H1 (cell line): ENCODE results near the gene CEP128. TPM values are rescaled to one million over a fixed set of nuclear protein-coding genes. Genes with fewer than 3 reads are reported as not detected.

Experiments used
- CTCF ChIA-PET: fragments of 300-600 bp; sonication (Branson Sonifier 250); formaldehyde crosslinking; loops from one replicate; lab custom pipeline; 2021; ENCODE audit not compliant: partially characterized antibody; lab: Charles Lee
- POLR2A ChIA-PET: fragments of 300-600 bp; sonication (Branson Sonifier 250); formaldehyde crosslinking; loops from one replicate; lab custom pipeline; 2021; ENCODE audit warnings: inconsistent platforms; ENCODE audit not compliant: partially characterized antibody; lab: Charles Lee
- DNase-seq, 2 experiments: peaks; one replicate each; pipeline versions ENCODE4 v3.0.0 to v3.0.0-alpha.2; 2010 to 2022; ENCODE audit warnings: low spot score in 2 of 2, low read depth in 1 of 2, mixed read lengths in 1 of 2
- FAIRE-seq: peaks from 2 replicates; lab custom pipeline; 2011; peaks lifted over from hg19 to GRCh38; lab: Jason Lieb, UNC
- H2AFZ ChIP-seq: 2 replicates; pipeline ENCODE4 v1.8.1; 2012; ENCODE audit warnings: low read length, inconsistent platforms
- H2AK5ac ChIP-seq: 2 replicates; pipeline ENCODE4 v1.6.1; 2013; ENCODE audit warnings: low read depth, low read length
- H2BK120ac ChIP-seq: replicated peaks from 2 replicates; pipeline ENCODE3; 2013; ENCODE audit warnings: low read depth, low read length, inconsistent platforms
- H2BK12ac ChIP-seq: 2 replicates; pipeline ENCODE4 v1.6.1; 2013; ENCODE audit warnings: low read depth, low read length
- H2BK15ac ChIP-seq: 2 replicates; pipeline ENCODE4 v1.6.1; 2013; ENCODE audit warnings: low read length
- H2BK20ac ChIP-seq: 2 replicates; pipeline ENCODE4 v1.6.1; 2013; ENCODE audit warnings: low read length
- H2BK5ac ChIP-seq: 2 replicates; pipeline ENCODE4 v1.6.1; 2013; ENCODE audit warnings: low read depth, low read length
- H3K14ac ChIP-seq: 2 replicates; pipeline ENCODE4 v1.6.1; 2013; ENCODE audit warnings: inconsistent platforms; ENCODE audit not compliant: insufficient read length
- H3K18ac ChIP-seq: 2 replicates; pipeline ENCODE4 v1.6.1; 2013; ENCODE audit warnings: low read length; ENCODE audit errors: extremely low read depth
- H3K23ac ChIP-seq: 2 replicates; pipeline ENCODE4 v1.6.1; 2013; ENCODE audit warnings: inconsistent platforms; ENCODE audit not compliant: insufficient read length
- H3K23me2 ChIP-seq: 2 replicates; pipeline ENCODE4 v1.6.1; 2013; ENCODE audit warnings: low read depth, low read length
- H3K27ac ChIP-seq: 2 replicates; pipeline ENCODE4 v1.6.1; 2011; ENCODE audit warnings: low read depth, low read length, inconsistent platforms
- H3K27me3 ChIP-seq, 4 experiments: replicated peaks in 1 of 4; 1 replicate in 1 of 4; 2 replicates in 3 of 4; pipeline versions ENCODE4 v1.6.1 to v1.8.1; 2011 to 2013; ENCODE audit warnings: low read length in 3 of 4, mild to moderate bottlenecking in 3 of 4, inconsistent platforms in 2 of 4, mixed read lengths in 2 of 4, moderate library complexity in 1 of 4; ENCODE audit not compliant: control insufficient read depth in 3 of 4, insufficient read depth in 3 of 4; ENCODE audit errors: extremely low read depth in 1 of 4
- H3K36me3 ChIP-seq, 4 experiments: 2 replicates each; pipeline versions ENCODE4 v1.6.1 to v1.8.1; 2011 to 2013; ENCODE audit warnings: mild to moderate bottlenecking in 4 of 4, low read length in 3 of 4, moderate library complexity in 2 of 4, control low read depth in 1 of 4, inconsistent platforms in 1 of 4; ENCODE audit not compliant: insufficient read depth in 4 of 4, control insufficient read depth in 2 of 4
- H3K4ac ChIP-seq: replicated peaks from 2 replicates; pipeline ENCODE3; 2013; ENCODE audit warnings: low read length, low read depth, mixed read lengths, inconsistent platforms; ENCODE audit not compliant: insufficient read length
- H3K4me1 ChIP-seq, 4 experiments: replicated peaks in 1 of 4; 1 replicate in 1 of 4; 2 replicates in 3 of 4; pipeline versions ENCODE4 v1.6.1 to v1.8.1; 2011 to 2013; ENCODE audit warnings: low read length in 3 of 4, inconsistent platforms in 2 of 4, mixed read lengths in 1 of 4; ENCODE audit not compliant: insufficient read depth in 4 of 4, control insufficient read depth in 3 of 4
- H3K4me2 ChIP-seq, 2 experiments: 2 replicates each; pipeline versions ENCODE4 v1.6.1 to v1.8.1; 2011 to 2013; ENCODE audit warnings: low read depth in 2 of 2, low read length in 2 of 2, control low read depth in 1 of 2, inconsistent platforms in 1 of 2, mild to moderate bottlenecking in 1 of 2; ENCODE audit not compliant: insufficient read depth in 1 of 2
- H3K4me3 ChIP-seq, 4 experiments: fragments of 200-600, 300-600 bp in 1 of 4; sonication (generic), shearing (Covaris generic), sonication (Bioruptor Twin) in 1 of 4; 2 replicates each; pipeline versions ENCODE4 v1.5.1 to v1.8.1; 2011 to 2016; ENCODE audit warnings: low read length in 4 of 4, low read depth in 3 of 4, control low read depth in 2 of 4, inconsistent platforms in 2 of 4, mild to moderate bottlenecking in 2 of 4, mixed read lengths in 1 of 4, moderate library complexity in 1 of 4; ENCODE audit not compliant: insufficient read depth in 2 of 4; ENCODE audit errors: extremely low read depth in 1 of 4
- H3K56ac ChIP-seq: replicated peaks from 2 replicates; pipeline ENCODE3; 2013; ENCODE audit warnings: low read depth, mild to moderate bottlenecking, mixed read lengths, low read length, inconsistent platforms; ENCODE audit not compliant: insufficient read length
- H3K79me1 ChIP-seq: 2 replicates; pipeline ENCODE4 v1.6.1; 2013; ENCODE audit warnings: low read depth, low read length, control low read depth
- H3K79me2 ChIP-seq, 2 experiments: 2 replicates each; pipeline versions ENCODE4 v1.6.1 to v1.8.1; 2012 to 2013; ENCODE audit warnings: low read length in 2 of 2, mild to moderate bottlenecking in 2 of 2, inconsistent platforms in 1 of 2; ENCODE audit not compliant: insufficient read depth in 2 of 2, control insufficient read depth in 1 of 2
- H3K9ac ChIP-seq, 4 experiments: replicated peaks in 1 of 4; 1 replicate in 1 of 4; 2 replicates in 3 of 4; pipeline versions ENCODE4 v1.6.1 to v1.8.1; 2011 to 2013; ENCODE audit warnings: low read depth in 3 of 4, low read length in 3 of 4, control low read depth in 2 of 4, mild to moderate bottlenecking in 2 of 4, moderate library complexity in 2 of 4, inconsistent platforms in 1 of 4; ENCODE audit errors: extremely low read depth in 1 of 4
- H3K9me3 ChIP-seq, 2 experiments: 2 replicates each; pipeline versions ENCODE4 v1.6.1 to v1.8.1; 2012 to 2013; ENCODE audit warnings: mild to moderate bottlenecking in 2 of 2, moderate library complexity in 2 of 2, control low read depth in 1 of 2, inconsistent platforms in 1 of 2, low read depth in 1 of 2, low read length in 1 of 2, mixed read lengths in 1 of 2; ENCODE audit not compliant: insufficient read depth in 2 of 2
- H4K20me1 ChIP-seq, 2 experiments: replicated peaks in 1 of 2; 2 replicates each; pipeline versions ENCODE3 to v1.8.1; 2011 to 2013; ENCODE audit warnings: inconsistent platforms in 2 of 2, low read length in 2 of 2, mild to moderate bottlenecking in 1 of 2; ENCODE audit not compliant: insufficient read depth in 2 of 2, control insufficient read depth in 1 of 2
- H4K5ac ChIP-seq: 2 replicates; pipeline ENCODE4 v1.6.1; 2013; ENCODE audit warnings: low read length, low read depth, mixed read lengths, inconsistent platforms; ENCODE audit not compliant: insufficient read length
- H4K8ac ChIP-seq: 2 replicates; pipeline ENCODE4 v1.8.0; 2013; ENCODE audit warnings: mild to moderate bottlenecking, moderate library complexity, low read length, inconsistent platforms; ENCODE audit not compliant: insufficient read depth; ENCODE audit errors: extremely low read depth
- H4K91ac ChIP-seq: replicated peaks from 2 replicates; pipeline ENCODE3; 2013; ENCODE audit warnings: low read length, mixed read lengths, inconsistent platforms; ENCODE audit not compliant: insufficient read length
- CBX8 ChIP-seq: fragments of 300-800, 300-1000 bp; sonication (generic); IDR thresholded peaks from 2 replicates; pipeline ENCODE4 v1.7.1; 2016; ENCODE audit warnings: low read depth, low read length, borderline replicate concordance
- CEBPB ChIP-seq: IDR thresholded peaks from 2 replicates; pipeline ENCODE4 v1.6.1; 2012; ENCODE audit warnings: low read depth, low read length
- CHD1 ChIP-seq: IDR thresholded peaks from 2 replicates; pipeline ENCODE4 v1.6.1; 2012; ENCODE audit warnings: low read depth, low read length, improper control_type of control experiment
- CHD2 ChIP-seq: IDR thresholded peaks from 2 replicates; pipeline ENCODE4 v1.6.1; 2012; ENCODE audit warnings: low read length, improper control_type of control experiment
- CTBP2 ChIP-seq: IDR thresholded peaks from 2 replicates; pipeline ENCODE4 v1.7.0; 2011; ENCODE audit warnings: borderline replicate concordance, mild to moderate bottlenecking, moderate library complexity, mixed read lengths, low read length; ENCODE audit not compliant: insufficient read depth, insufficient read length
- EZH2 ChIP-seq: fragments of 200-600 bp; sonication (generic); IDR thresholded peaks from 2 replicates; pipeline ENCODE4 v1.7.1; 2012; ENCODE audit warnings: low read depth, mild to moderate bottlenecking, moderate library complexity, low read length, inconsistent platforms; ENCODE audit not compliant: severe bottlenecking
- HDAC6 ChIP-seq: IDR thresholded peaks from one replicate; pipeline ENCODE4 v1.7.1; 2012; ENCODE audit warnings: low read depth, mild to moderate bottlenecking, inconsistent platforms, low read length, moderate library complexity
- NANOG ChIP-seq: IDR thresholded peaks from 2 replicates; pipeline ENCODE4 v1.6.1; 2011; ENCODE audit warnings: low read length, low read depth, mild to moderate bottlenecking, inconsistent platforms; ENCODE audit not compliant: insufficient read depth, poor library complexity, severe bottlenecking
- POLR2AphosphoS5 ChIP-seq: IDR thresholded peaks from 2 replicates; pipeline ENCODE4 v1.6.1; 2011; ENCODE audit warnings: low read depth, low read length
- POU5F1 ChIP-seq: IDR thresholded peaks from 2 replicates; pipeline ENCODE4 v1.6.1; 2011; ENCODE audit warnings: low read depth, mild to moderate bottlenecking, low read length, moderate library complexity
- SIRT6 ChIP-seq: IDR thresholded peaks from one replicate; pipeline ENCODE4 v1.7.1; 2012; ENCODE audit warnings: low read length, inconsistent platforms
- SP4 ChIP-seq: IDR thresholded peaks from 2 replicates; pipeline ENCODE4 v1.6.1; 2012; ENCODE audit warnings: low read length, inconsistent platforms
- SRF ChIP-seq: IDR thresholded peaks from 2 replicates; pipeline ENCODE4 v1.6.1; 2011; ENCODE audit warnings: mild to moderate bottlenecking, low read depth, low read length, moderate library complexity
- TBP ChIP-seq: IDR thresholded peaks from 2 replicates; pipeline ENCODE4 v1.6.1; 2011; ENCODE audit warnings: low read depth, low read length, improper control_type of control experiment
- WGBS, 2 experiments: shearing (Covaris generic) in 1 of 2; methylation state at CpG; one replicate each; pipeline versions ENCODE4 v1.1.6 to v1.1.7; 2013 to 2015; ENCODE audit warnings: low lambda C conversion rate in 2 of 2, mixed read lengths in 2 of 2, inconsistent platforms in 1 of 2, low coverage in 1 of 2, missing lambda C conversion rate in 1 of 2; ENCODE audit not compliant: insufficient replicate concordance in 2 of 2, insufficient coverage in 1 of 2, insufficient read length in 1 of 2; ENCODE audit errors: extremely low coverage in 1 of 2, missing lambda C conversion rate in 1 of 2; 5-methylcytosine and 5-hydroxymethylcytosine counted together
- polyA plus RNA-seq, 7 experiments: library from polyadenylated mRNA; depleted of rRNA in 3 of 7; stranded (reverse) in 5 of 7; unstranded in 2 of 7; fragments of >200 nt in 5 of 7; fragments of 200-250 nt in 2 of 7; gene quantifications; 1 replicate in 5 of 7; 2 replicates in 1 of 7; 4 replicates in 1 of 7; pipeline versions ENCODE4 v1.2.1 to v1.2.3, GENCODE V29; 2011 to 2013; ENCODE audit warnings: missing spikeins in 2 of 7, mixed read lengths in 2 of 7
- total RNA-seq: library from RNA; stranded (reverse); fragmentation: NEBNext Ultra II Directional; extraction: Animal tissue kit (Norgen Biotek cat#: 25700); gene quantifications from 2 replicates; pipeline ENCODE4 v1.2.1, GENCODE V29; 2021
- TF ChIP-seq, protein P1 (sequence below): IDR thresholded peaks from 2 replicates; pipeline ENCODE4 v1.6.1; 2011; ENCODE audit warnings: low read depth, mild to moderate bottlenecking, low read length; ENCODE audit not compliant: insufficient read depth

The CEP128 gene
- total and polyA plus RNA-seq, 2 of the 8 experiments (the other 6 are each of a cell fraction or from before 2014, with no cell fraction given): 1.9 to 17.0 TPM

- H3K56ac ChIP-seq: no peak overlapping the region
- H2BK5ac ChIP-seq: no peak overlapping the region
- ChIA-PET CTCF (interaction anchor here (0.9 to 2.1 kb wide), 3 partner anchors 8 to 30 kb away, joined by 3 to 9 read pairs (median 4); no protein-coding TSS in a partner anchor), POLR2A (no interaction called here)
- no peak overlapping the region for H4K5ac ChIP-seq
- H3K4me3 ChIP-seq: no peak overlapping the region
- no peak overlapping the region for H3K23ac ChIP-seq
- no peak overlapping the region for H3K18ac ChIP-seq
- no peak overlapping the region for H4K91ac ChIP-seq
- H4K8ac ChIP-seq: no peak overlapping the region
- no peak overlapping the region for H2BK12ac ChIP-seq
- H2BK120ac ChIP-seq: no peak overlapping the region
- H2BK15ac ChIP-seq: no peak overlapping the region
- H3K36me3 ChIP-seq: no peaks in the 10 kb centered on the region
- H3K9me3 ChIP-seq: no peaks in the 10 kb centered on the region
- no peaks in the 10 kb centered on the region for H3K4me1 ChIP-seq
- DNase-seq: no peak
- no peak overlapping the region for H3K4me2 ChIP-seq
- no peak overlapping the region for H3K9ac ChIP-seq
- no peak overlapping the region for H3K4ac ChIP-seq
- H3K23me2 ChIP-seq: no peaks in the 10 kb centered on the region
- no peak overlapping the region for H2AFZ ChIP-seq
- H3K79me1 ChIP-seq: no peaks in the 10 kb centered on the region
- H4K20me1 ChIP-seq: peaks cover 0 to 1% of the 10 kb centered on the region in 2 experiments
- no peak overlapping the region for H2BK20ac ChIP-seq
- FAIRE-seq: no peak
- no peaks in the 10 kb centered on the region for H3K79me2 ChIP-seq
- no peak overlapping the region for H3K14ac ChIP-seq
- WGBS, 2 experiments: 100% methylated on average over 4 of the region's 4 CpGs; no CpG with 5 or more reads in 1 of the 2 experiments
- H3K27me3 ChIP-seq: no peaks in the 10 kb centered on the region
- H3K27ac ChIP-seq: no peak overlapping the region
- no peak overlapping the region for H2AK5ac ChIP-seq
- TF ChIP-seq POU5F1 (no peak), EZH2 (no peak), CBX8 (no peak), SP4 (no peak), POLR2AphosphoS5 (no peak), NANOG (no peak), CEBPB (no peak), TBP (no peak), HDAC6 (no peak), SRF (no peak), SIRT6 (no peak), CHD2 (no peak), CTBP2 (no peak), CHD1 (no peak)
- TF ChIP-seq, protein P1, sequence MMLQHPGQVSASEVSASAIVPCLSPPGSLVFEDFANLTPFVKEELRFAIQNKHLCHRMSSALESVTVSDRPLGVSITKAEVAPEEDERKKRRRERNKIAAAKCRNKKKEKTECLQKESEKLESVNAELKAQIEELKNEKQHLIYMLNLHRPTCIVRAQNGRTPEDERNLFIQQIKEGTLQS: no peak
Measured at GRCh38 chr14:80615831-80616230, 325.7 kb downstream of the CEP128 start.
